Common myeloid progenitor, CD34-positive (primary cell): ENCODE measurements around the gene P4HTM.

Experiments used
- CTCF ChIA-PET: fragments of 350-600 bp; sonication (Branson Sonifier 250); formaldehyde crosslinking; loops from one replicate; lab custom pipeline; 2021; ENCODE audit warnings: antibody characterized with exemption; lab: Charles Lee
- POLR2A ChIA-PET: fragments of 350-600 bp; sonication (Branson Sonifier 250); formaldehyde crosslinking; loops from one replicate; lab custom pipeline; 2021; ENCODE audit warnings: antibody characterized with exemption; lab: Charles Lee
- DNase-seq, 3 donors: peaks; one replicate each; pipeline versions ENCODE4 v3.0.0 to v3.0.0-alpha.2; 2013
- H3K27ac ChIP-seq, 2 experiments: 1 replicate in 1 of 2; 2 replicates in 1 of 2; pipeline ENCODE4 v1.7.0; 2013; ENCODE audit warnings: inconsistent platforms in 2 of 2, low read length in 2 of 2, mild to moderate bottlenecking in 2 of 2, low read depth in 1 of 2, moderate library complexity in 1 of 2; ENCODE audit not compliant: severe bottlenecking in 2 of 2, insufficient read depth in 1 of 2, poor library complexity in 1 of 2
- H3K27me3 ChIP-seq, 5 experiments: replicated peaks in 2 of 5; 1 replicate in 3 of 5; 2 replicates in 2 of 5; pipeline versions ENCODE4 v1.6.1 to v1.7.0; 2013; ENCODE audit warnings: low read length in 4 of 5, mild to moderate bottlenecking in 2 of 5, moderate library complexity in 2 of 5, inconsistent platforms in 1 of 5; ENCODE audit not compliant: insufficient read depth in 5 of 5, control insufficient read depth in 4 of 5
- H3K36me3 ChIP-seq, 4 experiments: 1 replicate in 2 of 4; 2 replicates in 2 of 4; pipeline versions ENCODE4 v1.6.1 to v1.7.0; 2013; ENCODE audit warnings: low read length in 3 of 4, control low read depth in 1 of 4, mild to moderate bottlenecking in 1 of 4; ENCODE audit not compliant: control insufficient read depth in 4 of 4, insufficient read depth in 4 of 4
- H3K4me1 ChIP-seq, 4 experiments: 1 replicate in 3 of 4; 2 replicates in 1 of 4; pipeline versions ENCODE4 v1.6.1 to v1.7.1; 2013; ENCODE audit warnings: low read length in 3 of 4, mild to moderate bottlenecking in 3 of 4, control low read depth in 1 of 4, inconsistent platforms in 1 of 4, moderate library complexity in 1 of 4; ENCODE audit not compliant: control insufficient read depth in 4 of 4, insufficient read depth in 4 of 4; ENCODE audit errors: control extremely low read depth in 1 of 4
- H3K4me3 ChIP-seq, 7 experiments: 1 replicate in 4 of 7; 2 replicates in 3 of 7; pipeline versions ENCODE4 v1.5.1 to v1.7.0; 2013; ENCODE audit warnings: mild to moderate bottlenecking in 7 of 7, low read length in 6 of 7, moderate library complexity in 6 of 7, inconsistent platforms in 2 of 7, low read depth in 2 of 7, control low read depth in 1 of 7; ENCODE audit not compliant: insufficient read depth in 4 of 7, control insufficient read depth in 1 of 7; ENCODE audit errors: extremely low read depth in 1 of 7
- H3K9me3 ChIP-seq, 5 experiments: 1 replicate in 4 of 5; 2 replicates in 1 of 5; pipeline versions ENCODE4 v1.6.1 to v1.7.1; 2013; ENCODE audit warnings: low read length in 4 of 5, mild to moderate bottlenecking in 2 of 5, inconsistent platforms in 1 of 5, low read depth in 1 of 5, moderate library complexity in 1 of 5; ENCODE audit not compliant: control insufficient read depth in 4 of 5, insufficient read depth in 2 of 5; ENCODE audit errors: control extremely low read depth in 1 of 5
- WGBS: methylation state at CpG from one replicate; pipeline ENCODE4 v1.1.5; 2013; ENCODE audit not compliant: insufficient coverage; 5-methylcytosine and 5-hydroxymethylcytosine counted together

P4HTM gene

DNA sequence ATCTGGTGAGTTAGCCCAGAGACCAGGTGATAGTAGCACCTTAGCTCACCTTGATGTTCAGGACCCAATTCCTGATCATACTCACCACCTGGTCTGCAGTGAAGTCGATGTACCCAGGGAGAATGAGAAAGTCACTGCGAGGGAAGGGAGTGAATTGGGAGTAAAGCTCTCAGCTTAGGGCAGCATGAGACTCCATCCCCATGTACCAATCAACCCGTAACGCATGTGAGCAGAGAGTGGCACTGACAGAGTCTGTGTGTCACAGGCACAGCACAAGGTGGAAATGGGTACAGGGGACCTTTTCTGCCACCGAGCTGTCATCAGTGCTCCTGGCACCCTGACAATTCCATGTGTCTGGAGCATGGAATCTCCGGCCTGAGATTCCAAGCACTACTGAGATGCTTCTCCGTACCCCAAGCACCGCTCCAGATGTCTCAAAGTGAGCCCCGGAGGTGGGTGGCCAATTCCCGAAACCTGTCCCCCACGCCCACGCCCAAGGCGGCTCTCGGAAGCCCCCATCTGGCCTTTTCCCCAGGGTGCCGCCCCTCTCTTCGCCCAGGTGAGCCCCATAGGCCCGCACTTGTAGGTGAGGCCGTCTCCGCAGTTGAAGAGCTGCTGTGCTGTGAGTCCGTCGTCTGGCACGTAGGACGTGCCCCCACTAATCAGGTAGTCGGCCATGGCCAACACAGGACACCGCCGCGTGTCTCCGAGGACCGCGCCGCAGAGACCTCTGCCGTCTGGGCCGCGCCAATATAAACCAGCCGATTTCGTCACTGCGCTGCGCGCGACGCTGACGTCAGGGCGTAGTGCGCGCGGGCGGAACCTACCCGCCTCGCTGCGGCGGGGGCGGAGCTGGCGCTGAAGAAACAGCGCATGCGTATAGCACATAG lies 38.9 kb downstream of the P4HTM start, which contains the start of gene IMPDH2:
TSS of gene IMPDH2 (minus strand) at position 726 of the 890 bp plus-strand sequence. CDS start at position 678, 48 bp downstream.
- 3% methylated on average over 37 of the region's 55 CpGs for WGBS
- Histone ChIP-seq H3K9me3 (no peaks in the 10 kb centered on the region), H3K36me3 (peaks cover 18 to 83% (median 61%) of the 10 kb centered on the region in 4 experiments), H3K4me3 (peak within 1 kb of the TSS; percentile 52 to 80 (median 75)), H3K4me1 (peaks cover 8 to 49% (median 25%) of the 10 kb centered on the region in 4 experiments), H3K27ac (peak within 1 kb of the TSS; percentile 77 to 91), H3K27me3 (no peaks in the 10 kb centered on the region)
- ChIA-PET POLR2A (interaction anchor here (0.5 to 1.7 kb wide), 9 partner anchors 7 to 110 kb away, joined by 3 to 19 read pairs (median 4); partner anchors contain the start of genes ARIH2, P4HTM, QRICH1 and WDR6), CTCF (interaction anchor here (1.1 to 2.2 kb wide), 5 partner anchors 15 to 43 kb away, joined by 3 to 9 read pairs (median 3); partner anchors contain the start of gene WDR6)
- peak; percentile 94 to 97 (median 95) for DNase-seq

DNA sequence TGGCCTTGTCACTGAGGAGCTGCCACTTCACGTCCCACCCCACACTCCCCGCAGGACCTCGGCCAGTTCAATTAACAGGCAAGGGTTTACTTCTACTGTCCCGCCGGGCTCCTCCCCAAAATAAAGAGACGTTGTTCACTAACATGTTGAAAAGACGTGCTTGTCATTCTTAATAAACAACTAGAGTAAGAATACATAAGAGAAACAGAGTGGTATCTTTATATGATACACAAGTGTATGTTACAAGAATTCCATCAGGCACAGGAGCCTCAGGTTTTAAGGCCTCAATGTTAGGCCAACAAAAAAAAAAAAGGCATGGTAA lies 39.5 kb downstream of the P4HTM start:
- peaks cover 19 to 83% (median 59%) of the 10 kb centered on the region in 4 experiments for H3K36me3 ChIP-seq
- ChIA-PET POLR2A (interaction anchor here (0.5 to 1.7 kb wide), 8 partner anchors 8 to 111 kb away, joined by 3 to 19 read pairs (median 6); partner anchors contain the start of genes ARIH2, P4HTM, QRICH1 and WDR6), CTCF (interaction anchor here (1.1 to 2.2 kb wide), 5 partner anchors 15 to 43 kb away, joined by 3 to 9 read pairs (median 3); partner anchors contain the start of gene WDR6)
- peak overlapping the region in 4 of 7 experiments; percentile 75 to 80 (median 78) for H3K4me3 ChIP-seq
- no peak for DNase-seq
- H3K9me3 ChIP-seq, result no peaks in the 10 kb centered on the region
- H3K27ac ChIP-seq, result peak overlapping the region in 1 of 2 experiments; percentile 91
- H3K27me3 ChIP-seq, result no peaks in the 10 kb centered on the region
- WGBS, result 0% methylated on average over 3 of the region's 7 CpGs
- peaks cover 8 to 44% (median 24%) of the 10 kb centered on the region in 4 experiments for H3K4me1 ChIP-seq

DNA sequence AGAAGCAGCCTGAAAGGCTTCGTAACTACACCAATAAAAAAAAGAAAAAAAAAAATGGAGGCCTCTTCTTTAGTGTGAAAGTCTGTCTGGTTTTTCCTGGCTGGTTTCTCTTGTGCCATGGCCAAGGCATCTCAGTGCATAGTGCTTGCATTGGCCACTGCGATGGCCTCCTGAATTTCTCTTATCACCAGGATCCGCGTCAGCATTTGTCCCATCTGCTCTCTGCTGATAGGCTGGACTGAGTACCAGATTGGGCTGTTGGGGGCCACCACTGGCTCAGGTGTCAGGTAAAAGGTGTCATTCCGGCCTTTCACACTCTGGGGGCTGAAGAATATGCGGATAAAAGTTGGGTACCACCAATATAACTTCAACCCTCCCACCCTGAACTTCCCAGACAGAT lies 40.3 kb downstream of the P4HTM start:
- DNase-seq, result no peak
- Histone ChIP-seq H3K36me3 (peaks cover 24 to 83% (median 57%) of the 10 kb centered on the region in 4 experiments), H3K9me3 (no peaks in the 10 kb centered on the region), H3K4me1 (peaks cover 8 to 39% (median 22%) of the 10 kb centered on the region in 4 experiments), H3K27ac (peak overlapping the region in 1 of 2 experiments; percentile 37), H3K27me3 (no peaks in the 10 kb centered on the region), H3K4me3 (no peak overlapping the region)
- ChIA-PET CTCF (interaction anchor here (2.1 kb wide), 1 partner anchor 8 kb away, joined by 9 read pairs; the partner anchor contains the start of gene NDUFAF3), POLR2A (no interaction called here)
- WGBS, result 100% methylated on average over 3 of the region's 6 CpGs

DNA sequence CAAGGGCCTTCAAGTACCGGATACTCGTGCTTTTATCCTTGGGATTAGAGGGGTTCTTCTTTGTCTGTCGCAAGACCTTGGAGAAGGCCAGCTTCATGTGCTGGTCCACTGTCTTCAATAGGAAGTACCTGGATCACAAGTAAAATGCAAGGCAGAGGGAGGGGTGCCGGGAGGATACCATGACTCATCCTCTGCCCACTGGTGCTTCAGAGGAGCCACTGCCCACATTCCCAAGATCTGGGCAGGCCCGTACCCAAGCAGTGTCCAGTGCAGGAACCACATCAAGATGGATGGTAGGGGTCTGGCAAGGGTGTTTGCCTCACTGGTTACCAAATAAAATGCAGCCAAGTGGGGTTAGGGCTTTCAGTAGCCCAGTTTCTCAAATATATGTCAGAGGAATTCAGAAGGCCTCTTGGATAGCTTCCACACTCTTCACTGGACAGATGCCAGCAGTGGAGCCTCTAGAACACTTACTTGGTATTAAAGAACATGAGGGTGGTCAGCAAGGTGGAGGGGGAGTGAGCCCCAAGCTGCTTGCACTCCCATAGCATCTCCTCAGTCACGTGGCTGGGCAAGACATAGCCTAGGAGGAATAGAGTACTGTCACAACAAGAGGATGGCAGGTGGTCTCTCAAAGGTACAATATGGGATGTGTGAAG lies 42.7 kb downstream of the P4HTM start:
- no peak overlapping the region for H3K4me3 ChIP-seq
- H3K27ac ChIP-seq, result peak overlapping the region in 1 of 2 experiments; percentile 17
- POLR2A ChIA-PET, result interaction anchor here (1.8 kb wide), 1 partner anchor 29 kb away, joined by 6 read pairs; no protein-coding TSS in a partner anchor
- CTCF ChIA-PET, result interaction anchor here (0.6 to 1.6 kb wide), 3 partner anchors 9 to 58 kb away, joined by 3 to 4 read pairs (median 4); no protein-coding TSS in a partner anchor
- H3K9me3 ChIP-seq, result no peaks in the 10 kb centered on the region
- H3K4me1 ChIP-seq, result peaks cover 8 to 18% (median 17%) of the 10 kb centered on the region in 4 experiments
- WGBS, result 100% methylated on average over 5 of the region's 6 CpGs
- DNase-seq, result no peak
- peaks cover 23 to 61% (median 45%) of the 10 kb centered on the region in 4 experiments for H3K36me3 ChIP-seq
- H3K27me3 ChIP-seq, result no peaks in the 10 kb centered on the region

DNA sequence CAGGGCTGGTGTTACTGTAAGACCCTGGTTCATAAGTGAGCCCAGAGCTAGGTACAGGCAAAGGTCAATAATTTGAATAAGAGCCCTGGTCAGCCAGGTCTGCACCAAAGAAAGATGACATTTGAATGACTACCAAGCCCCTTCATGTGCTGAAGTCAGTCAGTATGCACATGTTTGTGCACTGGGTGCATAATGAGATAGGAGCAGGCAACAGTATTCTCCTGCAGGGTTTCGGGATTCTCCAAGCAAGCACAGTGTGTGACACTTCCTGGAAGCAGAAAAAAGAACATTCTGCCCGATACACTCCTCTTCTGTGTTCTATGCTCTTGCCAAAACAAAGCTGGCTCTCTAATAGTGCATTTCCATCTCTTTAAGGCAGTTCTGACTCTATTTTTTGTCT lies 44.6 kb downstream of the P4HTM start:
- WGBS, result 100% methylated on average over 2 of the region's 2 CpGs
- CTCF ChIA-PET, result interaction anchor here (0.6 to 1.7 kb wide), 3 partner anchors 11 to 144 kb away, joined by 3 to 6 read pairs (median 4); partner anchors contain the start of gene NDUFAF3
- POLR2A ChIA-PET, result no interaction called here
- Histone ChIP-seq H3K36me3 (peaks cover 23 to 56% (median 47%) of the 10 kb centered on the region in 4 experiments), H3K4me3 (no peak overlapping the region), H3K27me3 (no peaks in the 10 kb centered on the region), H3K27ac (no peak overlapping the region), H3K4me1 (peaks cover 0 to under 1% (median under 1%) of the 10 kb centered on the region in 4 experiments), H3K9me3 (no peaks in the 10 kb centered on the region)
- DNase-seq, result no peak

DNA sequence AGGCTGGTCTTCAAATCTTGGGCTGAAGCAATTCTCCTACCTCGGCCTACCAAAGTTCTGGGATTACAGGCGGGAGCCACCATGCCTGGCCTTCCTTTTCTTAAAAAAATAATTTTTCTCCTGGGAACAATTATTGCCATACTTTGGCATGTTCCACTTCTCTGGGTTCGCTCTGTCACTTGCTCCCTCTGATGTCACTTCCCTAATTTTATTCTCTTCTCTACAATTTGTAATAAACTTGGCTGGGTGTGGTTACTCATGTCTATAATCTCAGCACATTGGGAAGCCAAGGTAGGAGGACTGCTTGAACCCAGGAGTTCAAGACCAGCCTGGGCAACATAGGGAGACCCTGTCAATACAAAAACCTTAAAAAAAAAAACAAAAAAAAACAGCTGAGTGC lies 45.2 kb downstream of the P4HTM start:
- POLR2A ChIA-PET, result no interaction called here
- H3K36me3 ChIP-seq, result peaks cover 23 to 58% (median 44%) of the 10 kb centered on the region in 4 experiments

More for the DNA sequence above, 45.2 kb downstream of the P4HTM start:
- no peaks in the 10 kb centered on the region for H3K9me3 ChIP-seq
- CTCF ChIA-PET, result interaction anchor here (1.7 kb wide), 1 partner anchor 14 kb away, joined by 6 read pairs; the partner anchor contains the start of gene NDUFAF3
- H3K4me1 ChIP-seq, result no peaks in the 10 kb centered on the region
- H3K4me3 ChIP-seq, result no peak overlapping the region
- DNase-seq, result no peak
- WGBS, result 100% methylated on average over 2 of the region's 3 CpGs
- no peaks in the 10 kb centered on the region for H3K27me3 ChIP-seq
- H3K27ac ChIP-seq, result no peak overlapping the region
